Measurements from ENCODE around the gene TBC1D23.

DNA sequence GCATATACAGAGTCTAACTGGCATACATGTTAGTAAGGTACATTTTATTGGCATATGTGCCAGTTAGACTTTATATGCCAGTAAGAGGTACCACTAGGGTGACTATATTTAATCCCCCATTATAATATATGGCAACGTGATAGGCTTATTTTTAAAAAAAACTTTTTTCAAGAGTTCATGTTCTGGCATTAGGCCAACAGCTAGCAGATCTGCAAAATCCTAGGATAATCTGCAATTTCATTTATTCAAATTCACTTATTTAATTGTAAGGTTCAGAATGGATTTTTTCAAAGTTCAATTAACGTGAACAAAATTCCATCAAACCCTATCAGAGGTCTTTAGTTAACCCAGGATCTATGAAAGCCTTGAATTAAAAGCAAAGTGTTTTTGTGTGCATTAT is 105.6 kb downstream of the TBC1D23 start:
- TF ChIP-seq CTCF (IDR thresholded peaks at IDR 0.05; ENCODE audit: low read depth, low read length, missing input control) (no peak), RAD21 (IDR thresholded peaks at IDR 0.05) (no peak), REST (IDR thresholded peaks at IDR 0.05) (no peak), GABPA (IDR thresholded peaks at IDR 0.05 in 1 of 2, conservative IDR thresholded peaks at IDR 0.05 in 1 of 2) (no peak), YY1 (IDR thresholded peaks at IDR 0.05) (no peak), JUND (IDR thresholded peaks at IDR 0.05) (no peak), EGR1 (IDR thresholded peaks at IDR 0.05; ENCODE audit: low read depth in 2 of 2) (no peak), SP1 (IDR thresholded peaks at IDR 0.05) (no peak), RXRA (IDR thresholded peaks at IDR 0.05) (no peak), TAF1 (conservative IDR thresholded peaks at IDR 0.05) (no peak), ZBTB33 (IDR thresholded peaks at IDR 0.05) (no peak), FOXA1 (IDR thresholded peaks at IDR 0.05) (no peak), NR2F2 (IDR thresholded peaks at IDR 0.05) (no peak)
- TF ChIP-seq, protein P1, sequence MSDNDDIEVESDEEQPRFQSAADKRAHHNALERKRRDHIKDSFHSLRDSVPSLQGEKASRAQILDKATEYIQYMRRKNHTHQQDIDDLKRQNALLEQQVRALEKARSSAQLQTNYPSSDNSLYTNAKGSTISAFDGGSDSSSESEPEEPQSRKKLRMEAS (IDR thresholded peaks at IDR 0.05), result no peak

Data from liver (tissue), 3 donors.